Measurements from ENCODE around the gene NAALADL2. TPM values are rescaled to one million over a fixed set of nuclear protein-coding genes. Genes with fewer than 3 reads are reported as not detected.
"Not testable (repeated sequence)": the region's sequence is repeated elsewhere in the genome, so short reads cannot be mapped to it uniquely, and the experiment has no call there.

NAALADL2 gene
- total RNA-seq, 2 donors from 2014 or later, result 8.5 to 24.3 TPM

DNA sequence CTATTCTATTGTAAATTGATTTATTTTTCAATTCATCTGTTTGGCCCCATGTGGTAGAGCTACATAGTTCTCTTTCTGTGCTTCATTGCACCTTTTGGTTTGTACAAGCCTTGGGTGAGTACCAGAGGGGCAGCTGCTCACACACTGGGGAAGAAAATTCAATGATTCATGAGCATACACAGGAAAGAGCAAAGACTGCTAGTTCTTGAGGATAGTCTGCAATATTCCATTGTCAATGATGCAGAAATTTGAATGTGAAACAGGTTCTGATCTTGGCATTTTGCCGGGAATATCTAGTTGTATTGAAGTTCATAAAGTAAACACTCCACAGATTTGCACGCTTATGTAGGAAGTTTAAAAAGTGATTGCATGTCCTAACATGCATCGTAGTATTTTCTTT, 304.6 kb downstream of the NAALADL2 start:
- DNase-seq, result no peak

DNA sequence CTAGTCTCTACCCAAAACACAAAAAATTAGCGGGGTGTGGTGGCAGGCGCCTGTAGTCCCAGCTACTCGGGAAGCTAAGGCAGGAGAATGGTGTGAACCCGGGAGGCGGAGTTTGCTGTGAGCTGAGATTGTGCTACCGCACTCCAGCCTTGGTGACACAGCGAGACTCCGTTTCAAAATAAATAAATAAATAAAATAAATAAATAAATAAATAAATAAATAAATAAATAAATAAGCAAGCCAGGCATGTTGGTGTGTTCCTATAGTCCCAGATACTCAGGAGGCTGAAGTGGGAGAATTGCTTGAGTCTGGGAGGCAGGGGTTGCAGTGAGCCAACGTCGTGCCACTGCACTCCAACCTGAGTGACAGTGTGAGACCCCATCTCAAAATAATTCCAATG, 314.0 kb downstream of the NAALADL2 start:
- H3K27me3 ChIP-seq; H3K4me1 ChIP-seq; H3K27ac ChIP-seq; H3K36me3 ChIP-seq; H3K9me3 ChIP-seq; H3K4me3 ChIP-seq; intact Hi-C loops (cut with DNase I); DNase-seq; H3K9ac ChIP-seq (ENCODE audit: low read depth in 2 of 2, low read length in 2 of 2): not testable (repeated sequence)

More for the DNA sequence above, 304.6 kb downstream of the NAALADL2 start:
- no peaks in the 10 kb centered on the region for H3K4me1 ChIP-seq
- intact Hi-C loops (cut with DNase I), result no loop called here
- no peak overlapping the region for H3K9ac ChIP-seq (ENCODE audit: low read depth in 2 of 2, low read length in 2 of 2)
- no peak overlapping the region for H3K4me3 ChIP-seq
- TF ChIP-seq CTCF (IDR thresholded peaks at IDR 0.05), result no peak
- no peaks in the 10 kb centered on the region for H3K27me3 ChIP-seq
- no peaks in the 10 kb centered on the region for H3K9me3 ChIP-seq
- H3K27ac ChIP-seq, result no peak overlapping the region
- H3K36me3 ChIP-seq, result no peaks in the 10 kb centered on the region

GRCh38 chr3:175176556-175176955, 317.4 kb downstream of the NAALADL2 start:
- no peaks in the 10 kb centered on the region for H3K36me3 ChIP-seq
- no peak for DNase-seq
- no peaks in the 10 kb centered on the region for H3K9me3 ChIP-seq
- H3K27ac ChIP-seq, result no peak overlapping the region
- no peak overlapping the region for H3K4me3 ChIP-seq
- H3K27me3 ChIP-seq, result no peaks in the 10 kb centered on the region
- no peak for TF ChIP-seq CTCF (IDR thresholded peaks at IDR 0.05)
- H3K4me1 ChIP-seq, result no peaks in the 10 kb centered on the region
- intact Hi-C loops (cut with DNase I), result no loop called here
- no peak overlapping the region for H3K9ac ChIP-seq (ENCODE audit: low read depth in 2 of 2, low read length in 2 of 2)

DNA sequence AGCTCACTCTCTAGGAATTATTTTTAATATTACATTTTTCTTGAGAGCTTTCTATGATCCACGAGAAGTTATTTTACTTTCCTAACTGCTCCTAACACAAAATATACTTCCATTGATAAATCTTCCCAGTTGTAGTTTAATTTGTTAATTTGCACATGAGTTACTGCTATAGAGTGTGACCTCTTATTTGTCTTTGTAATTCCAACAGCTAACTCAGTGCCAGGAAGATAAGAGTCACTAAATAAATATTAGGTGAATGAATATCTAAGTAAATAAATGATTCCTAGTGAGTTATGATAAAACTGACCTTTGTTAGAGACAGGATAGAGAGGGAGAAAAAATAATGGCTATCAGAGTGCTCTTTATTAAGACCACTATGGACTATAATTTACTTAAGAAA, 319.9 kb downstream of the NAALADL2 start:
- H3K4me1 ChIP-seq, result no peaks in the 10 kb centered on the region
- no peak for TF ChIP-seq CTCF (IDR thresholded peaks at IDR 0.05)
- no peak overlapping the region for H3K9ac ChIP-seq (ENCODE audit: low read depth in 2 of 2, low read length in 2 of 2)
- no peaks in the 10 kb centered on the region for H3K36me3 ChIP-seq
- H3K27me3 ChIP-seq, result no peaks in the 10 kb centered on the region
- H3K4me3 ChIP-seq, result no peak overlapping the region
- intact Hi-C loops (cut with DNase I), result no loop called here
- H3K9me3 ChIP-seq, result no peaks in the 10 kb centered on the region
- no peak overlapping the region for H3K27ac ChIP-seq
- DNase-seq, result no peak

GRCh38 chr3:175184392-175184791, 325.3 kb downstream of the NAALADL2 start:
- TF ChIP-seq CTCF (IDR thresholded peaks at IDR 0.05), result no peak
- Histone ChIP-seq H3K4me3 (no peak overlapping the region), H3K4me1 (no peaks in the 10 kb centered on the region), H3K9ac (ENCODE audit: low read depth in 2 of 2, low read length in 2 of 2) (no peak overlapping the region), H3K27ac (no peak overlapping the region), H3K27me3 (no peaks in the 10 kb centered on the region), H3K9me3 (no peaks in the 10 kb centered on the region), H3K36me3 (no peaks in the 10 kb centered on the region)
- no peak for DNase-seq
- intact Hi-C loops (cut with DNase I), result no loop called here

- intact Hi-C loops (cut with DNase I), result no loop called here
- DNase-seq, result no peak
- no peak overlapping the region for H3K4me3 ChIP-seq
- no peaks in the 10 kb centered on the region for H3K27me3 ChIP-seq
- H3K27ac ChIP-seq, result no peak overlapping the region
- H3K9me3 ChIP-seq, result no peaks in the 10 kb centered on the region
- no peaks in the 10 kb centered on the region for H3K4me1 ChIP-seq
- no peak overlapping the region for H3K9ac ChIP-seq (ENCODE audit: low read depth in 2 of 2, low read length in 2 of 2)
- no peaks in the 10 kb centered on the region for H3K36me3 ChIP-seq
- TF ChIP-seq CTCF (IDR thresholded peaks at IDR 0.05), result no peak
Observed at GRCh38 chr3:175185903-175186302, 326.8 kb downstream of the NAALADL2 start.
